Esophagus squamous epithelium (tissue), 5 donors: Measurements from ENCODE around the gene DHX8. TPM values are rescaled to one million over a fixed set of nuclear protein-coding genes. Genes with fewer than 3 reads are reported as not detected.

ENCODE experiments used
- DNase-seq: peaks from one replicate; lab custom pipeline; 2025; lab: John Stamatoyannopoulos, UW
- H3K27ac ChIP-seq, 4 donors: fragments of 200-600 bp; sonication (generic); one replicate each; pipeline ENCODE4 v1.5.1; 2016 to 2019; ENCODE audit warnings: mild to moderate bottlenecking in 1 of 4
- H3K27me3 ChIP-seq, 4 donors: fragments of 200-600 bp; sonication (generic); 1 replicate in 3 of 4; 2 replicates in 1 of 4; pipeline versions ENCODE4 v1.5.1 to v1.6.0; 2017 to 2021; ENCODE audit warnings: antibody characterized with exemption in 1 of 4
- H3K36me3 ChIP-seq, 3 donors: fragments of 200-600 bp; sonication (generic); one replicate each; pipeline ENCODE4 v1.5.1; 2016 to 2019
- H3K4me1 ChIP-seq, 3 donors: fragments of 200-600 bp; sonication (generic); one replicate each; pipeline ENCODE4 v1.5.1; 2017 to 2019
- H3K4me3 ChIP-seq, 4 donors: fragments of 200-600 bp; sonication (generic); 1 replicate in 3 of 4; 2 replicates in 1 of 4; pipeline ENCODE4 v1.5.1; 2016 to 2019; ENCODE audit warnings: mild to moderate bottlenecking in 2 of 4, moderate library complexity in 1 of 4
- H3K9me3 ChIP-seq, 3 donors: fragments of 200-600 bp; sonication (generic); one replicate each; pipeline ENCODE4 v1.5.1; 2016 to 2019
- POLR2A ChIP-seq, 4 donors: fragments of 450-650 bp; IDR thresholded peaks; one replicate each; pipeline ENCODE4 v1.6.1; 2017; ENCODE audit warnings: antibody characterized with exemption in 4 of 4, mild to moderate bottlenecking in 4 of 4, moderate library complexity in 3 of 4
- WGBS, 2 donors: methylation state at CpG; one replicate each; pipeline ENCODE4 v1.1.5; 2018; 5-methylcytosine and 5-hydroxymethylcytosine counted together
- intact Hi-C: fragments of 100-400 bp; cut with DNase I; formaldehyde crosslinking; loops from one replicate; pipeline ENCODE4 v1.15.0; 2022
- total RNA-seq, 4 donors: library from RNA; depleted of rRNA; stranded (reverse); fragments of >200 nt; gene quantifications; one replicate each; pipeline ENCODE4 v1.1.0, GENCODE V29; 2016
- TF ChIP-seq, protein P1 (sequence below), 6 experiments: fragments of 450-650 bp in 4 of 6; fragments of 200-600 bp in 2 of 6; sonication (generic) in 2 of 6; IDR thresholded peaks; one replicate each; pipeline ENCODE4 v1.5.1; 2016 to 2019; ENCODE audit warnings: antibody characterized with exemption in 6 of 6, mild to moderate bottlenecking in 4 of 6, moderate library complexity in 4 of 6
- donor health status: DM: yes; HTN: yes; CAD: no.

DHX8 gene
- total RNA-seq, 4 donors from 2014 or later: 28.1 to 32.3 (median 31.0) TPM

DNA sequence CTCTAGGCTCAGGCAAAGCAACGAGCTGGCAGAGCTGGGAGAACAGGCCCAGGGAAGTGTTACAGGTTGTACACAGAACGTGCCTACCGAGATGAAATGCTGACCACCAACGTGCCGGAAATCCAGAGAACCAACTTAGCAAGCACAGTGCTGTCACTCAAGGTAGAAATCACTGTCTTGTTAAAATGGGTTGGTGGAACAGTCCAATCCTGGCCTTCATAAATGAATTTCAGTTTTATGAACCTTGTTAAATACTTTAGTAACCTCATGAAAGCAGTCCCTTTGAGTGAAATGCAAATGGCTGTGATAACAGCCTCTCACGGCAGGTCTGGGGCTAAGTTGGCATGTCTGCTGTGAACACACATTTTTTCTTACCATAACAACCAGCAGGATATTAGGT lies 33.4 kb downstream of the DHX8 start:
- Histone ChIP-seq H3K9me3 (no peaks in the 10 kb centered on the region), H3K27ac (no peak overlapping the region), H3K4me1 (no peaks in the 10 kb centered on the region), H3K27me3 (no peaks in the 10 kb centered on the region), H3K36me3 (peaks cover 14 to 100% (median 61%) of the 10 kb centered on the region in 3 donors), H3K4me3 (no peak overlapping the region)
- no peak for DNase-seq
- intact Hi-C loops: no loop called here
- 60 to 85% methylated on average over 6 of the region's 6 CpGs for WGBS, 2 donors
- TF ChIP-seq, protein P1, sequence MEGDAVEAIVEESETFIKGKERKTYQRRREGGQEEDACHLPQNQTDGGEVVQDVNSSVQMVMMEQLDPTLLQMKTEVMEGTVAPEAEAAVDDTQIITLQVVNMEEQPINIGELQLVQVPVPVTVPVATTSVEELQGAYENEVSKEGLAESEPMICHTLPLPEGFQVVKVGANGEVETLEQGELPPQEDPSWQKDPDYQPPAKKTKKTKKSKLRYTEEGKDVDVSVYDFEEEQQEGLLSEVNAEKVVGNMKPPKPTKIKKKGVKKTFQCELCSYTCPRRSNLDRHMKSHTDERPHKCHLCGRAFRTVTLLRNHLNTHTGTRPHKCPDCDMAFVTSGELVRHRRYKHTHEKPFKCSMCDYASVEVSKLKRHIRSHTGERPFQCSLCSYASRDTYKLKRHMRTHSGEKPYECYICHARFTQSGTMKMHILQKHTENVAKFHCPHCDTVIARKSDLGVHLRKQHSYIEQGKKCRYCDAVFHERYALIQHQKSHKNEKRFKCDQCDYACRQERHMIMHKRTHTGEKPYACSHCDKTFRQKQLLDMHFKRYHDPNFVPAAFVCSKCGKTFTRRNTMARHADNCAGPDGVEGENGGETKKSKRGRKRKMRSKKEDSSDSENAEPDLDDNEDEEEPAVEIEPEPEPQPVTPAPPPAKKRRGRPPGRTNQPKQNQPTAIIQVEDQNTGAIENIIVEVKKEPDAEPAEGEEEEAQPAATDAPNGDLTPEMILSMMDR (IDR thresholded peaks at IDR 0.05): no peak
- TF ChIP-seq POLR2A (IDR thresholded peaks at IDR 0.05): no peak

DNA sequence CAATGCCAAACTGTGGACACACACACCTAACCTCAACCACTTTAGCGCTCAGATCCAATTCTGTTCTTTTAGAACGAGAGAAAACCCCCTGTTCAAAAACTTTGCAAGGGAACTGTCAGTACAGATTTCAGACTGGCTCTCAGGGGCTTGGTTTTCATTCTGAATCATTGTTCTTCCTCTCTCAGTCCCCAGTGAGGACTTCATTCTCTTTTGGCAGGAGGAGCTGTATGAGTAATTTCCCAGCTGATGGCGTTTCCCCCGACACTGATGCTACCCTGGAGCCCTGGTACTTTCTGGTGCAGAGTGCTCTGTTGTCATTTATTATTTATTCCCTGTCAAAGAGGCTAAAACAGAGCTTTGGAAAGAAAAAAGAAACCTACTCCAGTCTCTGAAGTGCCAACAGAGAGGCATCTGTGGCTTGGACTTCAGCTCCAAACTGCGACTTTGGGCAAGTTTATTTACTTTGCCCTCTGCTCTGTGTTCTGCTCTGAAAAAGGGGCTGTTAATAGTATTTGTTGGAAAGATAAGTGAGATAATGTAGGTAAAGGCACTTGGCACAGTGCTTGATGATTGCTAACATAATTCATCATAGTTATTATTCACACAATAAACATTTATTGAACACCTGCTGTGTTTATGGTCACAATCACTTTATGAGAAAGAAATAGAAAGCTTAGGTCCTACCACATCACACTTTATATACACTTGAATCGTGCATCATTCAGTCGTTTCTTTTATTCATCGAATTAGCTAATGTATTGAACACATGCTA lies 34.0 kb downstream of the DHX8 start:
- WGBS, 2 donors: 59 to 66% methylated on average over 8 of the region's 8 CpGs
- intact Hi-C loops: no loop called here

DNA sequence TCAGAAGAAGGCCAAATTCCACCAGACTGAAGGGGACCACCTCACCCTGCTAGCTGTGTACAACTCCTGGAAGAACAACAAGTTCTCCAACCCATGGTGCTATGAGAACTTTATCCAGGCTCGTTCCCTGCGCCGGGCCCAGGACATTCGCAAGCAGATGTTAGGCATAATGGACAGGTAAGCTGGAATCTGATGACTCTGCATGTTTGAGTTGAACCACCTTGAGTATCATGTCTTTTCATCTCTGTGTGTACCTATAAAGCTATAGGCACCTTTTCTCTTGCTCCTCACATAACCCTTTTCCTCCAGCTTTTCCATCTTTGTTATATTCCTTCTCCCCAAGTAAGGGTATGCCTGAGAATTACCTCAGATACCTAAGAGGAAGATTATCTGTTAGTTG lies 37.6 kb downstream of the DHX8 start:
- intact Hi-C loops: no loop called here
- 82 to 100% methylated on average over 4 of the region's 4 CpGs for WGBS, 2 donors
- Histone ChIP-seq H3K4me1 (no peaks in the 10 kb centered on the region), H3K27ac (no peak overlapping the region), H3K9me3 (no peaks in the 10 kb centered on the region), H3K27me3 (no peaks in the 10 kb centered on the region), H3K4me3 (no peak overlapping the region), H3K36me3 (peaks cover 34 to 100% (median 72%) of the 10 kb centered on the region in 3 donors)
- no peak for TF ChIP-seq POLR2A (IDR thresholded peaks at IDR 0.05)
- TF ChIP-seq, protein P1 (IDR thresholded peaks at IDR 0.05): no peak
- DNase-seq: no peak

More for the DNA sequence above, 34.0 kb downstream of the DHX8 start:
- no peaks in the 10 kb centered on the region for H3K9me3 ChIP-seq
- peaks cover 17 to 100% (median 60%) of the 10 kb centered on the region in 3 donors for H3K36me3 ChIP-seq
- no peak for DNase-seq
- no peaks in the 10 kb centered on the region for H3K27me3 ChIP-seq
- H3K4me3 ChIP-seq: no peak overlapping the region
- TF ChIP-seq, protein P1 (IDR thresholded peaks at IDR 0.05): no peak
- TF ChIP-seq POLR2A (IDR thresholded peaks at IDR 0.05): no peak
- no peak overlapping the region for H3K27ac ChIP-seq
- no peaks in the 10 kb centered on the region for H3K4me1 ChIP-seq

DNA sequence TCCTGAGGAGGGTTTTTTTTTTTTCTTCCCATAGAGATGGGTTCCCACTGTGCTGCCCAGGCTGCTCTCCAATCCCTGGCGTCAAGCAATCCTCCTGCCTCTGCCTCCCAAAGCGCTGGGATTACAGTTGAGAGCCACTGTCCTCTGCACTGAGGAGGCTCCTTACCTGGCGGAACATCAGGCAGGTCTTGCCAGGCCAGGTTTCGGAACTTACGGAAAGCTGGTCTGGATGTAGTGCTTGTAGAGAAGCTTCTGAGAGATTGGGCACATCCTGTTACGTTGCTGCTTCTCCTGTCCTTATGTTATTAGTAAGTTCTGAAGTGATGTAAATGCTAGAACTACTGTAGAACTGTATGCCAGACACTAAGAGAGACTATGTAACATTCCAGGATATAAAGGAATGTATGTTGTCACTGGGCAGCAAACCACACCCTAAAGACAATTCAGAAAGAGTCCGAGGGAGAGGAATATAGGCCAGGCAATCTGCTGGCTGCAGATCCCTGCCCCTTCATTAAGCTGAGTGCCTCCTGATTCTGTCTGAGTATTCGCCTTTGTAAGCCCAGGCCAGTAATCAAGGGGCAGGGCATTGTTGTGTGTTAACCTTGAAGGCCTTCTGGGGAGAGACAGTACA lies 41.3 kb downstream of the DHX8 start:
- WGBS, 2 donors: 66 to 81% methylated on average over 6 of the region's 8 CpGs
- H3K36me3 ChIP-seq: peaks cover 34 to 90% (median 44%) of the 10 kb centered on the region in 3 donors
- intact Hi-C loops: no loop called here

More for the DNA sequence above, 41.3 kb downstream of the DHX8 start:
- no peaks in the 10 kb centered on the region for H3K9me3 ChIP-seq
- no peak overlapping the region for H3K4me3 ChIP-seq
- peaks cover 3 to 5% (median 4%) of the 10 kb centered on the region in 3 donors for H3K4me1 ChIP-seq
- no peak overlapping the region for H3K27ac ChIP-seq
- no peak for DNase-seq
- TF ChIP-seq POLR2A (IDR thresholded peaks at IDR 0.05): no peak
- TF ChIP-seq, protein P1 (IDR thresholded peaks at IDR 0.05): no peak
- no peaks in the 10 kb centered on the region for H3K27me3 ChIP-seq
